Measurements from ENCODE around the gene TLR3.
A peak's percentile ranks its signal among the peaks of the same experiment; 100 is the strongest.
"Not testable (repeated sequence)": the region's sequence is repeated elsewhere in the genome, so short reads cannot be mapped to it uniquely, and the experiment has no call there.

TLR3 gene

GRCh38 chr4:186050135-186050534 lies 18.8 kb upstream of the TLR3 start:
- not testable (repeated sequence) for DNase-seq

GRCh38 chr4:186051096-186051495 lies 17.9 kb upstream of the TLR3 start:
- DNase-seq = no peak

DNA sequence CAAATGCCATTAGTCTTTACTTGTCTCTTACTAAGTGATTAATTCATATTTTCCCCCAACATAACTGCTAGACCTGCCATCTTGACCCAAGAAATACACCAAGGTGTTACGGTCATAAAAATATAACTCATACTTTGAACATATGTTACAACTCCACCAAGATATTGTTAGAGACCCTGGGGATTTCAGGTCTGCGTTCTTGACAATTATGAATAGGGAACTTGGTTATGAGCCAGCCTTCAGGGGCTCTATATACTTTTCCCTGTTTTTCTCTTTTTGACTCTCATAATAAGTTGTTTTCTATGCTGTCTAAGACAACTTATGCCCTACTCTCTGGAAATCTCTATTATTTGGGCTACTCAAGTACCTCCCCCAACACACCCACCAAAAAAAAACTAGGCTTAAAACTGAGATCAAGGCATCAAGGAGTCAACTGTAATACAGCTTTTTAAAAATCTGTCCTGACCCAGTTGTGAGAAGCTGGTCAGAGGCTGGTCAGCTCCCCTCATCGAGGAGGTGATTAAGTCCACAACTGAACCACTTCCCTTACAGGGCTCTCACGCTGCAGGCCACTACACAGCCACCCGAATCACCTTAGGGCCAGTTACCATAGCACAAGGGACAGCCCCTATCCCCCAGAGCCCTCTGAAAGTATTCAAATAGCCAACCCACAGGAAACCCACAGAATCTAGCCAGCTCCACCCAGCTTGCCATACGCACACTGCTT lies 10.5 kb upstream of the TLR3 start:
- DNase-seq = no peak

DNA sequence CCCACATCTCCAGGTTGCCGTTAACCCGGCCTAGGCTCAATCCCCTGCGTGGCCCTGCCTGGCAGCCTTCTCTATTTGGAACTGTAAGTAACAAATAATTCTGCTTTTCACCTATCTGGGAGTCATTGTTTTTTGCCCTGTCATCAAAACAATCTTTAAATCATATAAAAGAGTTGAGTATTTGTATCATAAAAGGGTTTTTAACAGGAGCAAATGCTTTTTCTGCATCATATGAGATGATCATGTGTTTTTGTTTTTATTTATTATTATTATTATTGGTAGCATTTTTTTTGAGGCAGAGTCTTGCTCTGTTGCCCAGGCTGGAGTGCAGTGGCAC lies 10.0 kb upstream of the TLR3 start:
- DNase-seq = no peak

- no peak for DNase-seq
Measured at GRCh38 chr4:186061921-186062320, 7.0 kb upstream of the TLR3 start.

DNA sequence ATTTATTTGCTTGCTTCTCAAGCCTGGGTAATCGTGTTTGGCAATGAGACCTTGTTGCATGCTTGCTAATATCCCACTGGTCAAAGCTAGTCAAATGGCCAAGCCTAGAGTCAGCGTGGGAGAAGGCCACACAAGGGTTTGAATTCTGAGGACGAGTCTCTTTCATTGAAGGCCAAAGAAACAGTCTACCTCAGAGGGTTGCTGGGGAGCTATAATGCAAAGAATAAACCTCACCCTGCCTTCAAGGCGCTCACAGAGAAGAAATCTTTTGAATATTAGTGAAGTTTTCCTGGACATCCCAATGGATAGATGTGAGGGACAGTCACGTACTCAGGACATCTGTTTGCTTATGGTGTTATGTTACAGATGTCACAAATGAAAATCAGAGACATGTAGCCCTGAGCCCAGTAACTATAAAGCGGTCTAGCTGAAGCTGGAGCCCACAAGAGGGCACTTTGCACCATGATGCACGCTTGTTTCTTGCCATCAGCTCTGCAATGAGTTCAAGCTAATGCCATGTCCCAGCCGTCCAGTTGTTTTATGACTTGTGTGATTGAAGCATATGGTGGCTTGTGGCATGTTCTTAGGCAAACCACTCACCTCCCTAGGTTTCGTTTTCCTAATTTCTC lies 1.1 kb upstream of the TLR3 start:
- peak; percentile 9 for DNase-seq

DNA sequence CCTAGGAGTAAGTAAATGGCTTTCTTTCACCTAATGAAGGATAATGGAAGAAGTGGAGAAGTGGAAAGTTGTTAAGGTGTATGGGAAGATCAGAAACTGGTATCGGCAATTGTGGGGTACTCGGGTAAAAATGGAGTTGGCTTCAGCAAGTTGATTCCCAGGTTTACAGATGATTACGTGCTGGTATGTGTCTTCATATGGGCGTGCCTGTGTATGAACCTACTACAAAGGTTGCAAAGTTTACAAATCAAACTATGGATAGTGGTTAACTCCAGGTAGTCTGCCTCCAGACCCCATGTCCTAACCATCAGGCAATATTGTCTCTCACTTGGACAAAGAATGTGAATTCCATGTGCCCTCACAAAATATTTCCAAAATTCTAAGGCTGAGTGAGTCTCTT lies 773 bp downstream of the TLR3 start:
- no peak for DNase-seq

- DNase-seq = no peak
Measured at GRCh38 chr4:186072516-186072915, 3.6 kb downstream of the TLR3 start.

DNA sequence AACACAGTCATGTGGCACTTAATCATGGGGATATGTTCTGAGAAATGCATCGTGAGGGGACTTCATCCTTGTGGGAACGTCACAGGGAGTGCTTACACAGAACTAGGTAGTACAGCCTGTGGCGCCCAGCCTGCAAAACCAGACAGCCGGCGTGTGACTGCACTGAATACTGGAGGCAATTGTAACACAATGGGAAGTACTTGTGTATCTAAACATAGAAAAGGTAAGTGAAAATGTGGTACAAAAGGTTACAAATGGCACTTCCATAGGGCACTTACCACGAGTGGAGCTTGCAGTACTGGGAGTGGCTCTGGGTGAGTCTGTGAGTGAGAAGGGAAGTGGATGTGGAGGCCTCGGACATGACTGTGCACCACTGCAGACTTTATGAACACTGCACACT lies 5.2 kb downstream of the TLR3 start:
- no peak for DNase-seq

DNA sequence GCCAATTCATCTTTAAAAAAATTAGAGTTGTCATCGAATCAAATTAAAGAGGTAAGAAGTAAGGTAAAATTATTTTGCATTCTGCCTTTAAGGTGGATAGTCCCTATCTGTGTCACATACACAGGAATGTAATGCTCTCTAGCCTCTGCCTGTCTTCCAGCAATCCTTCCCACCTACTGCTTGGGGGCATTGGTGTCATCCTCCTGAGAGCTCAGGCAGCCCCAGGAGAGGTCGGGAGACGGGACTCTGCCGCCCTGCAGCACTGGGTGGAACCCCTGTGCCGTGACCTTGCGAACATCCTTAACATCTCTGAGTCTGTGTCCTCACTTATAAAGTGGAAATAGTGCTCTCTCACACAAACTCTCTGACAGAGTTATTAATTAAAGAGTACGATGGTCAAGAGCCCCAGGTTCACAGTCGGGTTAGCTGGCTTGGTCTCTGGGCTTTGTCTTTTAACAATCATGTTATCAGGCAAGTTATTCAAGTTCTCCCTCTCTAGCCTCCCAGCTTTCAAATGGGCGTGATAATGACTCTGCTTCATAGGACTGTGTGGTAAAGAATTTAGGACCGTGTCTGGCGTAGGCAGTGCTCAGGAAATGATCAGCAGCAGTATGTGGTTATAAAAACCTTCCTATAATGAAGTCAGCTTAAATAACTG lies 10.2 kb downstream of the TLR3 start:
- no peak for DNase-seq

- DNase-seq = no peak
Measured at GRCh38 chr4:186079694-186080093, 10.7 kb downstream of the TLR3 start.

DNA sequence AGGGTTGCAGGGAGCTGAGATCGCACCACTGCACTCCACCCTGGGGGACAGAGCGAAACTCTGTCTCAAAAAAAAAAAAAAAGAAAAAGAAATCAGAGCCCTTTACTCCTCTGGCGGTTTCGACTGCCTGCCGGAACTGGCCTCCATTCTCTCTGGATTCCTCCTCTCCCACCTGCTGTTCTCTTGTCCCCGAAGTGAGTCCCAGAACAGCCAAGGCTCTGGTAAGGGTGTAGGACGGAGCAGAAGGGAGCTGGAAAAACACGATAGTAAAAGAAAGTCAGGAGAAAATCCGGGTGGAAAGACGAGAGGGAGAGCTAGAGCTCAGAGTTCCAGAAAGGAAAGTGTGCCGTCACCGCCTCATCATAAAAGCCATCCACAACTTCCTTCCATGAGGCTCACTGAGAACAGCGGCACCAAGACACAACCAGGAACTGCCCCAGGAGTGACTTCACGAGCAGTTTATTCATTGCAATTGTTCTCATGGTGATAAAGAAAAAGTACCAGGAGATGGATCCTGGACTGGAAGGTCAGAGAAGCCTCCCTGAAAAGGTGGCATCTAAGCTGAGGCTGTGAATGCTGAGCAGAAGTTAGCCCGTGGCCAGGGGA lies 12.3 kb downstream of the TLR3 start:
- no peak for DNase-seq

GRCh38 chr4:186082221-186082620 lies 13.3 kb downstream of the TLR3 start:
- no peak for DNase-seq

DNA sequence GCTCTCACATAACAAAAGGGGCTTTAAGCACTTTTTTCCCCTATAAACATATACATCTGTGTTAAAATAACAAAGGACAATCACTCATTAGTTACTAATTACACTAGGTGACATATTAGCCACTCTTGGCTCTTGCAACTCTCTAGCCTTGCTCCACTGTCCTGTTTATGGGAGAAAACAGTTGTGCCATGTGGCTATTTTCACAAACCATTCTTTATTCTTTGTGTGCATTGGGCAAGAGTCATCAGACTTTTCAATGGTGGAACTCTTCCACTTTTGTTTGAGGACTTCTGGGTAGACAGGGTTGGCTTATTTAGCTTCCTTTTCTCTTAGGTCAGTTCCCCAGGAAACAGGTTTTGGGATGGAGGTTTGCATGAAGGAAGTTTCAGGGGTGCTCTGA lies 19.6 kb downstream of the TLR3 start:
- DNase-seq = no peak

GRCh38 chr4:186092296-186092695 lies 23.3 kb downstream of the TLR3 start:
- DNase-seq = no peak

DNA sequence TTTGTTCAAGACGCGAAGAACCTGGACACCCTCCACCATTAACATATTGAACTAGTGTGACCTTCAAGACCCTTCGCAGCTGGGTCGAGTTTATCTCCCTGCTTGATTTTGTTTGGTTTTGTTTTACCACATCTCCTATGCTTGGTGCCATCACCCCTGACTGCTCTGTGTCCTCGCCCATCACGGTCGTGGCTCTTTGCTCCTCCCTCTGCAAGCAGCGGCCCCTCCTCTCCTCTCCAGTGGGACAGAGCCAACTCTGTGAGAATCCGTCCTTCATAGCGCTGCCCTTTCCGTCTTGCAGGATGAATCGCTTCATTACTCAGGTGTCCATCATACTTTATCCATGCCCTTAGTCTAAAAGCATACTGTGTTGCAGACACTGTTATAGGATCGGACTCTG lies 26.4 kb downstream of the TLR3 start:
- DNase-seq = no peak

GRCh38 chr4:186096681-186097165 lies 27.8 kb downstream of the TLR3 start:
- DNase-seq = no peak

- DNase-seq = no peak
Measured at GRCh38 chr4:186097386-186097785, 28.4 kb downstream of the TLR3 start.

DNA sequence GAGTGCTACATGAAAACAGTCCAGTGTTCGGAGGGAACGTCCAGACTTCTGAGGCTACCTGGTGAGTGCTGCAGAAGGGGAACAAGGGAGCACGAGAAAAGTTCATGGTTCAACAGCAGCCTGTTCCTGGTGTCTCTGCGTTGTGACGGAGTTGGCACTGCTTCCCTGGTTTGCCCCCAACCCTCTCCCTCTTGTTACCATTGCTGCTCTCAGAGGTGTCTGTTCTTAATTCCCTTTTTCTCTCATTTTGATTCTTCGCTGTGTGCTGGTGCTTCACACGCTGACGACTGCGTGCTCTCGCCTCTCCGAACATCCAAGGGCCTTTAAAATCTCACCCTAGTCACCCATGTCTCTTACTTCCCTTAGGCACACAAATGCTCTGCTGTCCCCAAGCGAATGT lies 34.0 kb downstream of the TLR3 start:
- DNase-seq = no peak

- DNase-seq = no peak
Measured at GRCh38 chr4:186104114-186104889, 35.3 kb downstream of the TLR3 start, which contains the start of gene FAM149A. Gene FAM149A (plus strand): TSS chr4:186104704.

GRCh38 chr4:186104890-186105646 lies 36.1 kb downstream of the TLR3 start:
- DNase-seq = no peak

GRCh38 chr4:186105647-186106321 lies 36.8 kb downstream of the TLR3 start:
- peak; percentile 3 for DNase-seq
